Measurements from ENCODE around the gene RPL26.
"Not testable (repeated sequence)": the region's sequence is repeated elsewhere in the genome, so short reads cannot be mapped to it uniquely, and the experiment has no call there.

Gene RPL26

GRCh38 chr17:8365143-8365542 is 17.9 kb downstream of the RPL26 start:
- DNase-seq (ENCODE audit: low read depth in 2 of 2): no peak

DNA sequence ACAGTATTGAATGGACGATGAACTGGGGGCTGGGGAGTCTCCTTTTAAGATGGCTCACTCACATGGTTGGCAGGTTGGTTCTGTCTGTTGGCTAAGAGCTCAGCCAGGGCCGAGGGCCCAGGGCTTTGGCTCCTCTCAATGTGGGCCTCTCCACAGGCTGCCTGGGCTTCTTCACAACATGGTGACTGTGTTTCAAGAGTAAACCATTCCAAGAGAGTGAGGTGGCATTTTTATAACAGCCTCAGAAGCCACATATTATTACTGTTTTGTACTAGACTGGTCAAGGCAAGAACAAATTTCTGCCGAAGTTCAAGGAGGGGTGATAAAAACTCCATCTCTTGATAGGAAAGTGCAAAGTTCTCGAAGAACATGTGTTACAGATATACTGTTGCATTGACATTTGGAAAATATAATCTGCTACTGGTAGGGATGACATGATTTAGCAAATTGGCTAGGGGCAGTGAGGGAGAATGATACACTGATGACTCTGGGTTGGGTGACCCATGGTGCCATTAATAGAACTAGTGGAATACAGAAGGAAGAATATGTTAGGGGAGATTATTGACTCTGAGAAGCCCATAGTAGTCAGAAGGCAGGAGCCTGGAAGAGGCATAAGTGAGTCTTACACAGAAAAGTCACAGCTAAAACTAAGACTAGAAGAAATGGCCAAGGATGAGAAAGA is 20.2 kb downstream of the RPL26 start:
- no peak for DNase-seq (ENCODE audit: low read depth in 2 of 2)

DNA sequence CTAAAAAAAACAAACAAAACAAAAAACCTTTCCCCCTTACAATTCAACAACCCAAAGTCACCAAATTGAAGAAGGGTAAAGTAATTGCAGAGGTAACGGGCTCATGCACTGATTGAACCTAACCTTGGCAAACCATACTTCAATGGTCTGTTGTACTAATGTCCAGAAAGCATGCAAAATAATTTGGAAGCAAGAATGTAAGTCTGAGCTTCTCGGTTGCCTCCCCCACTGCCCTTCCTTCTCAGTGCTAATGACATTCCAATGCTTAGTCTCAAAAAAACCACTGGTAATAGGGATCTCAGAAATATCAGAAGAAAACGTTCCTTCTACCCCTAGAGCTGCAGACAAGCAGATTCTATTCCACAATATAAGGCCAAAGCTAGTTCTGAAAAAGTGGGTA is 22.2 kb downstream of the RPL26 start:
- DNase-seq (ENCODE audit: low read depth in 2 of 2): no peak

DNA sequence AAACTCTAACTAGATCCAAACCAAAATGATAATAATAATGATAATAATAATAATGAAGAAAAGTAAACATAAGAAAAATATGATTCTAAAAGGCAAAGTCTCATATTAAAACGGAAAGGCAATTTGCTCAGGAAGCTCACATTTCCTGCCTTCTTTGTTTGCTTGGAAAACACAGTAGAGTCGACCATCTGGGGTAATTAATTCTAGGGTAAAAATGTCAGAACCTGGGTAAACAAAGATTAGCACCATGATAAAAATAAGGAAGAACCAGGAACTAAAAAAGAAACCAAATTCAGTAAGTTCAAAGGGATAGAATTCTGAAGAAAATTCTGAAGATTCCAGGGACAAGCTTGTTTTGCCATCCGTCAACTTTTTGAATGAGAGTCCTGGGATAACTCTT is 22.7 kb downstream of the RPL26 start:
- DNase-seq (ENCODE audit: low read depth in 2 of 2): no peak

DNA sequence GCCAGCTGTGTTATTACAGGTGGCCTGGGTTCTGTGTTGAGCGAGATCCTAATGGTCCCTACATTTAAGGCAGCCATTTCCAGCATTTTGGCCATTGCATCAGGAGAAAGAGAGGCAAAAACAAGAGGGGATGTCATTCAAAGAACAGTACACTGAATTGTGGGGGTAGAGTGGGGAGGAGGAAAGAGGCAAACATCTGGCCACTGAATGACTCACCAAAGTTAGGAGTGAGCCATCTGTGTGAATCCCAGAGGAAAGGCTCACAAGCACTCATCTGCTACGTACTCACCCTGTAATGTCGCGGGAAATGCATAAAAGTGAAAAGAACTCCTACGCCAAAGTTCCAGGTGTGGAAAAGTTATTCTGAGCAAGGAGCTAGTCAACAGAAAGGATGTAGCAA is 23.2 kb downstream of the RPL26 start:
- no peak for DNase-seq (ENCODE audit: low read depth in 2 of 2)

- DNase-seq (ENCODE audit: low read depth in 2 of 2): no peak
These were observed 25.1 kb downstream of the RPL26 start for GRCh38 chr17:8357910-8358309.

DNA sequence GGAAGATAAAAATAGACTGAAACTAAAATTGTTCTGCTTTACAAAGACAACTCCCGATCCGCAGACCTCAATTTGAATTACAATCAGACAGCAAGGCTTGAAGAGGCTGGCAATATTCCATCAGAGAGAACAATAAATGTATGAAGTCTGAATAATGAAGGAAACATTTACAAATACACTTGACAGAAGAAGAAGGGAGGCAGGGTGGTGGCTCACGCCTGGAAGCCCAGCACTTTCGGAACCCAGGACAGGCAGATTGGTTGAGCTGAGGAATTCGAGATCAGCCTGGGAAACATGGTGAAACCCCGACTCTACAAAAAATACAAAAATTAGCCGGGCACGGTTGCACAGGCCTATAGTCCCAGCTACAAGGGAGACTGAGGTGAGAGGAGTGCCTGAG is 28.8 kb downstream of the RPL26 start:
- no peak for DNase-seq (ENCODE audit: low read depth in 2 of 2)

- no peak for DNase-seq (ENCODE audit: low read depth in 2 of 2)
These were observed 29.3 kb downstream of the RPL26 start for GRCh38 chr17:8353736-8354135.

GRCh38 chr17:8350339-8350738 is 32.7 kb downstream of the RPL26 start:
- no peak for DNase-seq (ENCODE audit: low read depth in 2 of 2)

- not testable (repeated sequence) for DNase-seq (ENCODE audit: low read depth in 2 of 2)
These were observed 36.0 kb downstream of the RPL26 start for GRCh38 chr17:8347001-8347400.

GRCh38 chr17:8345951-8346665 is 36.9 kb downstream of the RPL26 start:
- DNase-seq (ENCODE audit: low read depth in 2 of 2): no peak

- no peak for DNase-seq (ENCODE audit: low read depth in 2 of 2)
These were observed 37.8 kb downstream of the RPL26 start for GRCh38 chr17:8345052-8345690.

- DNase-seq (ENCODE audit: low read depth in 2 of 2): no peak
These were observed 41.5 kb downstream of the RPL26 start for GRCh38 chr17:8341456-8341855.

GRCh38 chr17:8339540-8339939 is 43.5 kb downstream of the RPL26 start, which contains the start of gene ODF4:
Gene ODF4 (plus strand): TSS chr17:8339840. CDS start chr17:8340052, 212 bp downstream.
- no peak for DNase-seq (ENCODE audit: low read depth in 2 of 2)

GRCh38 chr17:8338753-8339140 is 44.2 kb downstream of the RPL26 start:
- DNase-seq (ENCODE audit: low read depth in 2 of 2): no peak

GRCh38 chr17:8337802-8338752 is 44.9 kb downstream of the RPL26 start:
- no peak for DNase-seq (ENCODE audit: low read depth in 2 of 2)

- no peak for DNase-seq (ENCODE audit: low read depth in 2 of 2)
These were observed 49.7 kb downstream of the RPL26 start for GRCh38 chr17:8333281-8333680.

DNA sequence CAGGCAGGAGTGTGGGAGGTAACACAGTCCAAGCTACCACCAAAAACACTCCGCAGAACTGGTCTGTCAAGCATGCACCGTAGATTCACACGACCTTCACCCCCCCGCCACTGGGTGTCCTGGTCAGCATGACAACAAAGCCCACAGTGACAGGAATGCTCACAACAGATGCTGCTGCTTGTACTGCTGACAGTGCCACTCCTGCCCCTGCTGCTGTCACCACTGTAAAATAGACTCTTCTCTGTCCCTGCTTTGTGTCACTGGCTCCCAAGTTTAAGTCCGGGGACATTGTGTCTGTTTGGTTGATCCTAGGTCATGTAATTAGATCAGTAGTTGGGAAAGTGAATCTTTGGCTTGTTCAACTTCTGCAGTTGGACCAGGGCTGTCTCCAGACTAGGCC is 50.3 kb downstream of the RPL26 start:
- no peak for DNase-seq (ENCODE audit: low read depth in 2 of 2)

DNA sequence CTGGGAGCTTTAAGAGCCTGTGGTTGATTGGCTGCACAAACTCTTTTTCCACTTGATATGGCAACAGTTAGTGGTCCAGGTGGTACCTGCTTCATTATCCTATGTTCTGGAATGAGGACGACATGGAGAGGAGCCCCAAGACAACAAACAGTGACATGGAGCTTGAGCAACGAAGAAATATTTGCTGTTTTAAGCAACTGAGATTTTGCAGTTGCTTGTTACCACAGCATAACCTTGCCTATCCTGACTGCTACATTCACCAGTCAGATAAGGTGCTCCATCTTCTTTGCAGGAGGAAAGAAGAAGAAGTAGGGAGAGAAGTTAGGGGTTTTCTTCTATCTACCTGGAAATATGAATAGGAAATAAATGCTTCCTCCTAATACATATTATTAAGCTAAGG is 50.9 kb downstream of the RPL26 start:
- no peak for DNase-seq (ENCODE audit: low read depth in 2 of 2)
